TTC549 (cell line): ENCODE measurements around the gene NUAK1.

Experiments used
- FAIRE-seq: peaks from 2 replicates; lab custom pipeline; 2012; peaks lifted over from hg19 to GRCh38; lab: Jason Lieb, UNC

Gene NUAK1

DNA sequence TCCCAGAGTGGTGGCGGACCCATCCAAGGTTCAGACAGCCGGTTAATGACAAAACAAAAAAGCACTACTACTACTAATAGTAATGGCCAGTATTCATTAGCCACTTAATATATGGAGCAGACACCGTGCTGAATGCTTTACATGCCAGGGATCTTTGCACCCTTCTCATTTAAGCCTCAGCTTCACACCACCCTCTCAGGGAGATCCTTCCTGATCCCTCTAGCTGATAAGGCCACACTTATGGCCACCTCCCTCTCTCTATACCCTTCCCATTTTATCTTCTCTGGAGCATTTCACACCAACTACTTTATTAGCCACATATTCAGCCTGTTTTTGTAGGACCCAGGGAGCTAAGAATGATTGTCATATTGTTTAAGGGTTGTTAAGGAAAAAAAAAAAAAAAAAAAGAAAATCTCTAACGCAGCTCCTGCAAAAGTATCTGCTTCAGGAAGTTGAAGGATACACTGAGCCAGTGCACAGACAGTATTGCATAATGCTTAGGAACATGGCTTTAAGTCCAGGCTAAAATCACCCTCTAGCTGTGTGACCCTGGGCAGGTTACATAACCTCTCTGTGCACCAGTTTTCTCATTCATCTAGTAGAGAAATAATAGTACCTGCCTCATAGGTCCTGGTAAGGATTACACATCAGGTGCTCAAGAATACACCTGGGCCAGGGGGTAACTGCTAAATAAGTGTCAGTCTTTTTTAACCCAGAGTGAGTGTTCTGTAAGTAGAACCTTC, 29.4 kb downstream of the NUAK1 start:
- FAIRE-seq, result no peak

DNA sequence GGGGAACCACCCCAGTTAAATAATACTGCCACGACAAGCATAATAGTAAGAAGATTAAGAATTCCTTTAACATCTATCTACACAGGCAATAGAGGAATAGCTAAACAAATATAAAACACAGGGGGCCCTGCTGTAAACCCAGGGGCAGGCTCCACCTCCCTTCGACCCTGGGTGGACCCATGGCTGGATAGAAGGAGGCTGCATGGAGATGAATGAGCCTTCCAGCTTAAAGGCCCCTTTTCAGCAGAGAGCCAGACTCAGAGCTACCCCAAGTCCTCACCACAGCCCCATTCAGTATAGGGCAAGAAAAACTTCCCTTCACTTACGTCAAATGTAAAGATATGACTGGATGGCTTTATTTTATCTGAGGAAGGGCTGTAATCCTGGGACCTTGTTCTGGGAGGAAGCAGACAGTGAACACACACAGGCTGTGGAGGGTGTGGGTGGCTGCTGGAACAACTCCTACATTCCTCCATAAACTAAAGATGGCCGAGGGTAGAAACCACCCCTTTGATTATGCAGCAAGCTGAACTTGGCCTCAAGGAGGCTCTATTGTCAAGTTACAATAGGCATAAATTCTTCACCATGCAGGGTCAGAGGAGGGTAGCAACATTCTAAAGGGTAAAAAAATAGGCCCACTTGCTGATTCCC, 30.4 kb downstream of the NUAK1 start:
- FAIRE-seq, result no peak

DNA sequence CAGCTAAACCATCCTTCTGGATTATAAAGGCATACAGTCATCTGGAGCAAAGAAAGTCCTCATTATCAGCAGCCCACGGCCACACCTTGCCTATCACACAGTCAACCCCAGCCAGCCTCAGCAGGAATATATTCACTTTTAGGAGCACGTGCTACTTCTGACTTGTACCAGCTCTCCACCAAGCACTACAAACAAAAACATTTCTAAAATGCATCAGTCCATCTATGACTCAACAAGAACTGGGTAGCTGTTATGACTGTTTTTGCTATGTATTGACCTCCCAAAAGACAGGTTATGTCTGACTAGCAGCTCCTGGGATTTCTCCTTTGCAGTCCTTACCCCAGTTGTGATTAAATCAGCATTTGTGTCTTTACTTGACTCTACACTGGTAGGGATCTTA, 31.2 kb downstream of the NUAK1 start:
- FAIRE-seq, result no peak

DNA sequence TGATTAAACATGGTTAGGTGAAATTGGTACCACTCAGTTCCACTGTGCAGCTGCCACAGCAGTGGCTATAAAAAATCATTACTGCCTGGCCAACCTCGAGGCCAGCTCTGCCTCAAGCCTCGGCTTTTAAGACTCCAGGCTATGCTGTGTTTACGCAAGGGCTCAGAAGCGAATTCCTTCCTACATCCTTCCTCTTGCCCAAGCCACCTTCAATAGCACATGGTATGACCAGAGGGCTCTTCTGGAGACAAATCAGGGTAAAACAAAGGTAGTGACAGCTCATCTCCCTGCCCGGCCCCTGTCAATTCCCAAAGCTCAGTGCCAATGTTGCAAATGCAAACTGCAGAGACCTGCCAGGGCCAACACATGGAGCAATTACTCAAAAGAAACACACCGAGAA, 31.9 kb downstream of the NUAK1 start:
- FAIRE-seq, result no peak

DNA sequence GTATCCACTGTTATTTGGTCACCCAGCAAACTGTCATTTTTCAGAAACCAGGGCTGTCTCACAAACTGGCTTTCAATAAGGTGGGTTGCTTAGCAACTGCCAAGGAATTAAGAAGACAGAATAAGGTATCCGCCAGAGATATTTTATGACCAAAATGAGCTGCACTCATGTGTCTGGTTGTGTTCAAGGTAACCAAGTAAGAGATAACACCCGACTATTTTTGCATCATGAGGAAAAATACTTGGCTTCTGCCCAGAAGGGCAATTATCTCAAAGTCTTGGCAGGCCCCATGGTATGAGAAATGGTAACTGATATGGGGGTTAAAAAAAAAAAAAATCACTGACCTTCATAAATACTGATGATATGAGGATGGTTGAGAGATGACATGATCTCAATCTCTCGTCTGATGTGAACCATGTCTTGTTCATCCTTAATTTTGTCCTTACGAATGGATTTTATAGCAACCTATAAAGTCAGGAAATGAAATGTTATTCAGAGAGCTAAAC, 32.6 kb downstream of the NUAK1 start:
- FAIRE-seq, result no peak

DNA sequence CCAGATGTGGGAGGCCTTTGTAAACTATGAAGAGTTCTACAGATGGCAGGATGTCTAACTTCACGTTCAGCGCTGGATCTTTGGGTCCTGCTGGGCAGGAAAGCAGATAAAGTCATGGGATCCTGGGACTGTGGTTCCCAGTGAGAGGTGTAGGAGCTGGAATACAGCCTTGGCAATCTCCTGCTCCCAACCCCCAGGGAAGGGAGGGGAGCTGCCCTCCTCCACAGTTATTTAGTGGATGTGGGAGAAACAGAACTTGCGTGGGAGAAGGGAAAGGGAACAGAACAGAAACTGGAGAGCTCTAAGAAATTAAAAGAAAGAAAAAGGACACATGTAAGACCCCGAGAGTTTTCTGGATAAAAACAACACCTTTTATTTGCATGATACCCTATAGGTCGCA, 37.0 kb downstream of the NUAK1 start:
- FAIRE-seq, result no peak

DNA sequence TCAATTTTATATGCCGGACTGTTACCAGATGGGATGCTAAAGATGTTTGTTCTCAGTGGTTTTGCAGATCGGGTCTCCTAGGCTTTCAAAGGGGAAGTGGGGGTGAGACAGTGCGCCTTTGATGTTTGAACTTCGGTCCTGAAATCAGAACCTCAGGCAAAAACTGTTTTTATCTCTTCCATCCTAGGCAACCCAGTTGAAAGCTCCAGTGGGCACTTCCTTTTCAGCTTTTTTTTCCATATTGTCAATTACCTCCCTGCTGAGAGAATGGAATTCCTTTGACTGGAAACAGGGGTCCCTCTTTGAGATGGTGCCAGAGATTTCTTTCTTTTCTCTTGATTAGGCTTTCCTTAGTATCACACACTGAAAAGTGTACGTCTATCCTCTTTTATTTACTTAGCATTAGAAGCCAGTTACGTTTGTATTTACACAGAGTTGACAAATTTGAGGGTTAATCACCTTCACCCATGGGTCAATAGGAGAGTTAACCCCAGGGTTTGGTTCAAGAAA, 40.0 kb downstream of the NUAK1 start:
- no peak for FAIRE-seq

DNA sequence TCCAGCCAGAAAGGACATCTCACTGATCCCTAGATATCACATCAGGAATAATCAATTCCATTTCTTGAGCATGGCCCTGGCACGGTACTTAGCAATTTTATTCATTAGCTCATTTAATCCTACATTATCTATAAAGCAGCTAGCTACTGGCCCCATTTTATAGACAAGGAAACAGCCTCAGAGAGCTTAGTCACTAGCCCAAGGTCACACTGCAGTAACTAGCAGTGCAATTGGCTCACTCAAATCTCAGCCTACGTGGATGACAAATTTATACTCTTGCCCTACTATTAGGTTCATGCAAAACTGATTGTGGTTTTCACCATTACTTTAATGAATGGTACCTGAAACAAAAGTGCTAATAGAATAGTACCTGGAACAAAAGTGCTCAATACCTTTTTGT, 41.7 kb downstream of the NUAK1 start:
- FAIRE-seq, result no peak

DNA sequence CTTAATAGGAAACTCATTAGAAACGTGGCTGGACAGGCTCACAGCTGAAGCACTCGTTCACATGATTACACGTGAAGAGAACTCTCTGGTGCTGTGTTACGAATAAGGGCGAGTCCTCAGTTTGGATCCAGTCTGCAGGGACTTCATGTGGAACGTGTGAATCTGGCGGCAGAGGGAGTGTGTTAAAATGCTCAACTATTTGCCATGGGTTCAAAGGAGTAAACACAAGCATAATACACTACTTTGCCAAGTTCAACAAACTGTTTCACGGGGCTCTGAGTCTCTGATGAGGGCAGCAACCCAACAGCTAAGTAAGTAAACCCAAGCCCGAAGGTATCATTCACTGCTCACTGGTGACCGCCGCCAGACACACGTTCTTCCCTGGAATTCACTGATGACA, 42.4 kb downstream of the NUAK1 start:
- no peak for FAIRE-seq

DNA sequence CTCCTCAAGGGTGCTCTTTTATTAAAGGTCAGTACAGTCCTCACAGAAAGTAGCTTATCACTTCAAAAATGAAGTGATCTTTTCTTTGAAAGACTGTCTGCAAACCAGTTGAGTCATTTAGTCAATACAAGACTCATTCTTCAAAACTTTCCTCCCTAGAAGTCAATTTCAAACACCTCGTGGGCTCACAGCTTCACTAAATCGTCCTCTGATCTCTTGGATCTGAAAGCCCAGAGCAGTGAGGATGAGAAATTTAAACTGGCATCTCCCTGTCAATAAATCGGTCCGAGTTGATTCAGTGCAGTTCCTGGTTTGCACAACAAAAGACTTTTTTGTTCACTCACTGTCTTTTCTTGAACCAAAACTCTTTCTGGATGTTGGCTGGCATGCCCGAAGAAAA, 44.5 kb downstream of the NUAK1 start:
- no peak for FAIRE-seq

DNA sequence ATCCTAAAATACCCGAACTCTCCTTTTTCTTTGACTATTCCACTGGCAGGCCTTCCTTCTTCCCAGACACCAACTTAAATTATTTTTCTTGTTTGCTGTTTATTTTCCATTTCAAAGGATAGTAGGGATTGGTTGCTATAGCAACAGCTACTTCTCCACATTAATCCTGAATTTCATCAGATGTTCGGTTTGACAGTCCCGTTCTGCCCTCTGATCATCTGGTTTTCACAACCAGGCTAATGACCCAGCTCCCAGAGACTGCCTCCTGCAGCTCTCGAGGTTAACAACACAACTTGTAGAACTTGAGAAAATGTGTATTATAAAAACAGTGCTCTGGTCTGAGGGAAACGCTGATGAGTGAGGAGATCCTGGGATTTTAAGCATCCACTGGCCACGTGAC, 45.5 kb downstream of the NUAK1 start:
- no peak for FAIRE-seq

DNA sequence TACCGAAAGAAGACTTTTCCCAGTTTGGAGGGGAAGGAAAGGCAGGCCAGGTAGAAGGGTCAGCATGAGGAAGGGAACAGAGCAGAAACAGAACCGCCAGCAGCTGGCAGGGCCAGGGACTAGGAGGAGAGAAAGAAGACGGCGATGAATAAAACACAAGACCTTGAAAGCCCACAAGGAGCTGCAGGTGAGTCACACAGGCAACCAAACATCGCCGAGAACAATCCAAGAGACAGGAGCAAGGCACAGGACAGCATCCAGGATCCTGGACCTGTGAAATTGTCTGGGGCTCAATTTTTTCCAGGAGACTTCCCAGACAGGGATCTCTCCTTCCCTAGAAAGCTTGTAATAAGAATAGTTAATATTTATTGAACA, 47.3 kb downstream of the NUAK1 start:
- no peak for FAIRE-seq

DNA sequence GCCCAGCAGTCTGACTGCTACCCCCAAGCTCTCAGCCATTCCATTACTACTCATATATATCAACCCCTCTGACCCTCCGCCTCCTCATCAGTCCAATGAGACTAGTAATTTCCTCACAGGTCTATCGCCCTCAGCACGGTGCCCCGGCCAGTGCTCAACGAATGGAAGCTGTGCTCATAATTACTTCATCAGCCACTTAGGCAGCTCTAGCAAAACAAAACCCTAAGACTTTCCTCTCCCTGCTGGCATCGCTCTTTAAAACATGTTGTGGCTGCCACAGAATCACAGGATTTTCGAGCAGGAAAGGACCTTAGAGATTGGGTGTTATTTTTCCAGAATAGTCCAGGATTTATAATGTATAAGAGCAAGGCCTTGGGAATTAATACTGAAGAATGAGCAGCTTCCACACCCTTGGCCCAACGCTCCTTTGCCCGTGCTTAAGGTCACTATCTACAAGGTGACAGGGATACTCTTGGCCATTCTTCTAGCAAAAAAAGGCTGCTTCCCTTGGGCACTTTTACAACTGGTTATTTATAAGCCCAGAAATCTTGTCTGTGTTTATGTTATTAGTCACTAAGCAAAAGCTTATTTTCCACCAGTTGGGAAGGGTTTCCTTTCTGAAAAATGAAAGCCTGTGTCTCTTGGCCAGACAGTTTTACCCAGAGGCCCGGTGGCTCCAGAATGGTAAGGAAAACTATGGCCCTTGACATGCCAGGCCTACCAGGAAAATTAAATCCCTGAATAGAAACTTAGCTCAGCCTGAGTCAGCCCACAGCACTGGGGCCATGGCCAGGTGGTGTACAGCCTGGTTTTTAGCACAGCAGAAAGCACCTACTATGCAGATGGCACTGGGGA, 47.9 kb downstream of the NUAK1 start:
- FAIRE-seq, result no peak

DNA sequence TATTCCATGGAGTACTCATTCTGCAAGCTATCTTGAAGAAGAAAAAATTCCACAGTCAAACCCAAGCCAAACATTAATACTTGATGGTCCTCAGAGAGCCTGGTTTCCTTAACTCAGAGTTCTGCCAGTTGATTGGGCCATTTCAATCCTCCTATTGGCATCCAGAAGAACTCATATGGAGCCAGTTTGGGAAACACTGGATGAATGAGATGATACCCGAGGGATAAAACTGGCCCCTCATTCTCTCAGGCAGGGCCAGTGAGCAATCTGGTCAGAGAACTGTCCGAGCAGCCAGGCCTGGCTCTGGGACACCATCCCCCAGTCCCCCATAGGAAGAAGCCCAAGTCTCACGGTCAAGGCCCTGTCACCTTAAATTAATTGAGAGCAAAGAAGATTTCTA, 48.8 kb downstream of the NUAK1 start:
- no peak for FAIRE-seq

DNA sequence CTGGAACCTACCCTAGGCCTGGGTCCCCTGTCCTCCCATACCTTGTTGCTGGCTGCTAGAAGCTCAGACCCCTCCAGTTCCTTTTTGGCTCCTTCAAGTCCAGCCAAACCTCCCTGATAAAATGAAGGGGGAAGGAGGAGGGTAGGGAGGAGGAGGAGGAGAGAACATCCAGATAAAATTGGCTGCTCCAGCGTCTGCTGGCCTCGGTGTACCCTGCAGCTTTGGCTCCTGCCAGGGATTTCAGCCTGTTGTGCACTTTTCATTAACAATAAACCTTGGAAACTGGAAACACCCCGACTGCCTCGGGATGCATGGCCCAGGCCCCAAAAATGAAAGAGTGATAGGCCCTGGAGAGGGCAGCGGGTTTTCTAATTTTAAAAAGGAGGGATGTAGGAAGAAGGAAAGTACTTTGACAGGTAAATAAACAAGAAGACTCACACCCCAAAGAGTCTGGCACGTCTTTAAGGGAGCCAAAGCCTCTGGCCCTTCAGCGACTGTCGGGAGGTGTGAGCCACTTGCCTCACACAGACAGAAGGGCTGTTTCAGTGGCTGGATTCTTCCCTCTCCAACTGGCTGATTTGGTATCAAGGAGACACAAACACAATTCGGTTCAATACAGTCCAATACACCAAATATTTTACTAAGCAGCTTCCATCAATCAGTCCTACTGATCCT, 49.8 kb downstream of the NUAK1 start:
- no peak for FAIRE-seq

DNA sequence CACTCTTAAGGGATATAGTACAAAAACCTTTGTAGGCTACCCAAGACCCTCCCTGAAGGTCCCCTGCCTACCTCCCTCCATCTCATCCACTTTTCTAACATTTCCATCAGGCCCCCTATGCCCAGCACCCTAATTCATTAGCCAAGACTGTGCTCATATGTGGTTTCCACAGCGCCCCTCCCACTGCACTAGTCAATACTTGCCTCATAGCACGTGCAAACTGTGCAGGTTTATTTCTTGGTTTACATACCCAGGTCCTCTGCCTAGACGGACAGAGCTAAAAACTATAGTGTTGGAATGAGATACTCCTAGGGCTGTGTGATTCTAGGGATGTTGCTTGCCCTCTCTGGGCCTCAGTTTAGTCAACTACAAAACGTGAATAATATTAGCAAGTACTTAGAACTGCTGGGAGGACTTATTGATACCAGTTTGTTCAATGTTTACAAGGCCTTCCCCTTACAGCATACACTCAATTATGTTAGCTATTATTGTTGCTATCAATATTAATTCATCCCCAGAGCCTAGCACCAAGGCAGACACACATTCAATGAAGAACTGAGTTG, 50.4 kb downstream of the NUAK1 start:
- no peak for FAIRE-seq

DNA sequence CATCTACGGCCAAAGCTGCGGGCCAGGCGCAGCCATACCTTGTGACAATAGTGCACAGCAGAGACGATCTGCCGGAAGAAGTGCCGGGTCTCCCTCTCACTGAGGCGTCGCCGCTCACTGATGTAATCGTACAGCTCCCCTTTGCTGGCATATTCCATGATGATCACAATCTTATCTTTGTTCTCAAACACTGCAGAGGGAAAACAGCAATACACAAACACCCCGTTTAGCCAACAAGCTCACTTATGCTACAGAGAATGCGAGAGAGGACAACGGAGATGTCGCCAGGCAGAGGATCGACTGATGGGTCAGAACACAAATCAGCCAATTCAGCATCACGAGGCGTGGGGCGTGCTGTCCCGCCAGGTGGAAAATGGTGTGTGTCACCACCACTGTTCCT, 52.1 kb downstream of the NUAK1 start:
- no peak for FAIRE-seq

DNA sequence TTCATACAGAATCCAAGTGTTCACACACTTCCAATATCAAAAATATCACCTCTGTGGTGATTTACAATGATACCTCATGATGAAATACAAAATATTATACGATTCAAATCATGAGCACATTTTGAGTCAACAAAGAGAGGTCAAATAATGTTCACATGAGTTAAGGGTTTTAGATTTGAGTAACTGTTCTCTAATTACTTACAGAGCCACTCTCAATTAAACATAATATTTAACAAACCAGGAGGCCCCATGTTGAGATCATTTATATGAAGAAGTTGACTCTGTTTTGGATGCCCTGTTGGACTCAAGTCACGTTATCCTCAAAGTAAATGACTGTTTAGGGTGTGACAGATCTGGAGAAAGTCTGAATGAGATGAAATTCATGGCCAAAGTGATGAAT, 53.5 kb downstream of the NUAK1 start:
- FAIRE-seq, result no peak

DNA sequence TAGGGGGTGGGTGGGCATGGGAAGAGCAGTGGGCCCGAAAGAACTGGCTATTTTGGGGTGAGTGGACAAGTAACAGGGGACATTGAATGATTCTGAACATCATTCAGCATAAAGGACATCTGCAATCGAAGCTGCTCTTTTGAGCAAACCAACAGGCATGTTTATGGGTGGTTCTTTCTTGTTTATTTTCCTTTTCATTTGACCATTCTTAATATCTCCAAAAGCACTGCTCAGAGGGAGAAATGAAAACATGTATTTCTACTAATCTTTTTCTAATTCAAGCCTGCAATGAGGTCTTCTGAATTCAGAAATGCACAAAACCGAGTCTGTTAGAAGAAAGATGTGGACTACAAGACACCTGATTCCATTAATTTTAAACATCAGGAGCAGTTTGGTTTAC, 54.0 kb downstream of the NUAK1 start:
- FAIRE-seq, result no peak

DNA sequence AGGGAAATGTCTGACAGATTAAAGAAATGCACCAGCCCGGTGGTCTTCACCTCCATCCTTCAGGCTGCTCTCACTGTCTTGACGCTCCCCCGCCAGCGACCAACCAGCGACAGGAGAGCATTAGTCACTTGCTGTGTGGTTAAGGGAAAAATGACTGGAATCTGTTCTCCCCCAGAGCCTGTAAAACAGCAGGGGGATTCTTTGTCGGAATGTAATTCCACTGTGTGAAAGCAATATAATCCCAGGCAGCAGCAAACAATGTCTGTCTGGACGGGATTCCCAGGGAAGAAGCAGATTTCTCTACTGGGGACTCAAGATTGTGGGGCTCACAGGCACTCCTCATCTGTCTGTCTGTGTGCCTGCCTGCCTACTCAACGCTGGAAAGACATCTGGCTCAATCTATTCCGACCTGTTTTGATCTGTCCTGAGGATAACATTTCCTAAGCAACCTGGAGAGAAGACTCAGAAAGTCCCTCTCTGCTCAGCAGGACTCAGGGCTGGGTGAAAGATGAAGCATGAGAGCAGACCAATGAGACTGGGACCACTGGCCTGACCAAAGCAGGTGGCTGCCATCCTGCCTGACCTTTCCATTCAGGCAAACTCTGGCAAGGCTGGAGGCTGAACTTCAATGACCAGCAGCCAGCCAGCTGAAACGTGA, 54.6 kb downstream of the NUAK1 start:
- FAIRE-seq, result no peak
